Thyroid gland (tissue), 4 donors: ENCODE data around the gene KCNIP1.

Experiments
- POLR2A ChIP-seq, 2 donors: fragments of 450-650 bp; IDR thresholded peaks; one replicate each; pipeline ENCODE4 v1.6.1; 2017; ENCODE audit warnings: antibody characterized with exemption in 2 of 2, mild to moderate bottlenecking in 2 of 2, moderate library complexity in 1 of 2
- TF ChIP-seq, protein P1 (sequence below), 6 experiments: fragments of 200-600 bp in 3 of 6; fragments of 450-650 bp in 3 of 6; sonication (generic) in 3 of 6; IDR thresholded peaks; one replicate each; pipeline ENCODE4 v1.5.1; 2016 to 2019; ENCODE audit warnings: antibody characterized with exemption in 6 of 6, mild to moderate bottlenecking in 2 of 6, inconsistent platforms in 1 of 6, moderate library complexity in 1 of 6

DNA sequence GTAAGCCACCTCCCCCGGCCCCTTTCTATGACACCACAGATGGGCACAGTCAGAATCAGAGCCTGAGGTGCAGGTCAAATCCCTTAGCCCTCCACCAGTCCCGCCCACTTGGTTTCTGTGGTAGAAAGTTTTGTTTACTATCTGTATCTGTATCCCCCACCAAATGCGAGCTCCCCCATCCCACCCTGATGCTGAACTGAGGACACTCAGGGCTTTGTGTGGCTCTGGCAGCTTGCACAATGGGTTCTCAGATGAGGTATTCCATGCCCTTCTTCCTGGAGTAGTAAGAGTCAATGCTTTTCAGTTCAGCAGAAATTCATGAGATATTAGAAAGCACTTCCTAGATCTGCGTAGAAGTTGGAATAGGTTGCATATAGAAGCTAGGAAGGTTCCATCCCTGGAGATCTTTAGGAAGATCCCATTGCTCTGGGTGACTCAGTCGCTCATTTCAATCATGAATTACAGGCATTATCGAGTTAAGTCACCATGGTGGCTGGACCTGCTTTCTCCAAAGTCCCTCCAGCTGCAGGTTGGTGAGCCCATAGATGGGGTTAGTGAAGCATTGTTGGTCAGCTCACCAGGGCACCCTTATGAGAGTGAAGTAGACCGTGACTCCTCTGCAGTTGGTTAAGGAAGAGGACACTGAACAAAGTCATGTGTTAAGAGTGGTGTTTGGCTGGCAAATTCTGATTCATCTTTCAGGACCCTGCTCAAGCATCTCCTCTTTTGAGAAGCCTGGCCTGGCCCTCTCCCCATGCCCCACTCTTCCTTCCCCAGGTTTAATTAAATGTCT is 10.6 kb upstream of the KCNIP1 start:
- TF ChIP-seq POLR2A (IDR thresholded peaks at IDR 0.05): no peak
- TF ChIP-seq, protein P1, sequence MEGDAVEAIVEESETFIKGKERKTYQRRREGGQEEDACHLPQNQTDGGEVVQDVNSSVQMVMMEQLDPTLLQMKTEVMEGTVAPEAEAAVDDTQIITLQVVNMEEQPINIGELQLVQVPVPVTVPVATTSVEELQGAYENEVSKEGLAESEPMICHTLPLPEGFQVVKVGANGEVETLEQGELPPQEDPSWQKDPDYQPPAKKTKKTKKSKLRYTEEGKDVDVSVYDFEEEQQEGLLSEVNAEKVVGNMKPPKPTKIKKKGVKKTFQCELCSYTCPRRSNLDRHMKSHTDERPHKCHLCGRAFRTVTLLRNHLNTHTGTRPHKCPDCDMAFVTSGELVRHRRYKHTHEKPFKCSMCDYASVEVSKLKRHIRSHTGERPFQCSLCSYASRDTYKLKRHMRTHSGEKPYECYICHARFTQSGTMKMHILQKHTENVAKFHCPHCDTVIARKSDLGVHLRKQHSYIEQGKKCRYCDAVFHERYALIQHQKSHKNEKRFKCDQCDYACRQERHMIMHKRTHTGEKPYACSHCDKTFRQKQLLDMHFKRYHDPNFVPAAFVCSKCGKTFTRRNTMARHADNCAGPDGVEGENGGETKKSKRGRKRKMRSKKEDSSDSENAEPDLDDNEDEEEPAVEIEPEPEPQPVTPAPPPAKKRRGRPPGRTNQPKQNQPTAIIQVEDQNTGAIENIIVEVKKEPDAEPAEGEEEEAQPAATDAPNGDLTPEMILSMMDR (IDR thresholded peaks at IDR 0.05): no peak
